Occipital lobe (tissue), 2 donors: ENCODE data around the gene PRDM1. TPM values are rescaled to one million over a fixed set of nuclear protein-coding genes. Genes with fewer than 3 reads are reported as not detected.
A peak's percentile ranks its signal among the peaks of the same experiment; 100 is the strongest.

Experiments
- DNase-seq: peaks from one replicate; lab custom pipeline; 2025; lab: John Stamatoyannopoulos, UW
- total RNA-seq: library from RNA; depleted of rRNA; stranded (reverse); fragments of >200 nt; gene quantifications from one replicate; pipeline ENCODE4 v1.2.3, GENCODE V29; 2014

Gene PRDM1
- total RNA-seq, 1 donor from 2014 or later = 1.4 TPM

- DNase-seq = peak; percentile 51
Measured at GRCh38 chr6:106116125-106116832, 30.1 kb downstream of the PRDM1 start.

DNA sequence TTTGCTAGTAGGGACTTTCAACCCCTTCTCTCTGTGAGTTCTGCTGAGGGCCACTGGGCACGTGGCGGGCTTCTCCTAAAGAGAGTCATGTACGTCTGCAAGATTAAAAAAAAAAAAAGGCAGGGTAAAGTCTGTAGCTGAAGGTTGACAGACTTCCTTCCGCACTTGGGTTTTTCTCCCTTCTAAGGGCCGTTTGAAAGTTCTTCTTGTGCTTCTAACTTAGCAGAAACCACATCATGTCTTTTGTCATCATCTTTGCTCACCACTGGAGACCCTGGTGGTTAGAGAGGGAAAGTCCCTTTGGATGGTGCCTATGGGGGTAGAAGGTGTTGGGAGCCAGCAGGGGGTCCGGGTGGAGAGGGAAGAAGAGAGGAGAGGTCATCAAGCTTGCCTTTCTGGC is 31.4 kb downstream of the PRDM1 start:
- no peak for DNase-seq

DNA sequence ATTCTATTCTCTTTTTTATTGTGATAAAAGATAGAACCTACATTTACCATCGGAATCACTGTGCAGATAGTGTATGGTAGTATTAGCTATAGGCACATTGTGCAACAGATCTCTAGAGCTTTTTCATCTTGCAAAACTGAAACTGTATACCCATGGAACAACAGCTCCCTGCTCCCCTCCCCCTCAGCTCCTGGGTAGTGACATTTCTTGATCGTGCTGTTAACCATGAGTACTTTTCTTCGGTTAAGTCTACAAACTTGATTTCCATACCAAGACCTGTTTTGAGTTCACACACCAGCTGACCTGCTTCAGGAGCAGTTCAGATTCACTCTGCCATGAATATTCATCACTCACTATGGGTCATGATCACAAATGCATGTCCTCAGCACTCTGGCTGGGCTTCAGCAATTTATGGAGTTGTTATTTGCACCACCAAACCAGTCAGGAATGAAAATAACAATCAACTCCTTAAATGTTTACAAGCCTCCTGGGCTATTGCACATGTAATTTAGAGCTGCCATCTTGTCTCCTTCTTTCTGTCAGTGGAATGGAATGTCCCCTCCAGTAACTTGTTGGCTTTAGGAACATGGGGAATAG is 32.8 kb downstream of the PRDM1 start:
- DNase-seq = no peak

- no peak for DNase-seq
Measured at GRCh38 chr6:106119546-106119945, 33.4 kb downstream of the PRDM1 start.

- DNase-seq = no peak
Measured at GRCh38 chr6:106120006-106120405, 33.9 kb downstream of the PRDM1 start.

- DNase-seq = no peak
Measured at GRCh38 chr6:106120406-106120805, 34.3 kb downstream of the PRDM1 start.

DNA sequence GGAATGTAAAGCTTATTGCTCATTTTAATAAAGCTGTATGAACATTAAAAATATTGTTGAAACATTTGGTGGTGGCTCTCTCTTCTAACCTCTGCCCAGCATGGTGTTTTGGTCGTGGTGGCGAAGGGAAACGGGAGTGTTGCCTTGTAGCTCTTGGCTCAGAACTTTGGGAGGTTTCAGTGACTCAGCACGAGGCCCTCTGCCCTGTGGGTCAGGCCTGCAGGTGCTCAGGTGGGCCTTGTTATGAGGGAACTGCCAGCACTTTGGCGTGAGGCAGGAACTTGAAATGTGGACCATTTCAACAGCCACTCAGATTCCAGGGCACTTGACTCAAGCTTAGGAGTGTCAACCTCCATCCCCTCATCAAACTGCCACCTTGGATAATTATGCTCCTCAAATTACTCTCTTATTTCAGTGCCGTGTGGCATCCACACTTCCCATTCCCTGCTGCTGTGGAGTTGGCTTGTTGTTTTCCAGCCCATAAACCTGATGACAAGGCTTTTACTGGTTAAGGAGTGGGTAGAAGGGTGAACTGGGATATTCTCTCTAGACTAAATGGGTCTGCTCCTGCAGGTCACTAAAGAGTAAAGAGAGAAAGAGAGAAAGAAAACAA is 36.3 kb downstream of the PRDM1 start:
- DNase-seq = no peak

GRCh38 chr6:106122938-106123656 is 37.0 kb downstream of the PRDM1 start:
- no peak for DNase-seq

GRCh38 chr6:106124015-106124414 is 37.9 kb downstream of the PRDM1 start:
- no peak for DNase-seq

DNA sequence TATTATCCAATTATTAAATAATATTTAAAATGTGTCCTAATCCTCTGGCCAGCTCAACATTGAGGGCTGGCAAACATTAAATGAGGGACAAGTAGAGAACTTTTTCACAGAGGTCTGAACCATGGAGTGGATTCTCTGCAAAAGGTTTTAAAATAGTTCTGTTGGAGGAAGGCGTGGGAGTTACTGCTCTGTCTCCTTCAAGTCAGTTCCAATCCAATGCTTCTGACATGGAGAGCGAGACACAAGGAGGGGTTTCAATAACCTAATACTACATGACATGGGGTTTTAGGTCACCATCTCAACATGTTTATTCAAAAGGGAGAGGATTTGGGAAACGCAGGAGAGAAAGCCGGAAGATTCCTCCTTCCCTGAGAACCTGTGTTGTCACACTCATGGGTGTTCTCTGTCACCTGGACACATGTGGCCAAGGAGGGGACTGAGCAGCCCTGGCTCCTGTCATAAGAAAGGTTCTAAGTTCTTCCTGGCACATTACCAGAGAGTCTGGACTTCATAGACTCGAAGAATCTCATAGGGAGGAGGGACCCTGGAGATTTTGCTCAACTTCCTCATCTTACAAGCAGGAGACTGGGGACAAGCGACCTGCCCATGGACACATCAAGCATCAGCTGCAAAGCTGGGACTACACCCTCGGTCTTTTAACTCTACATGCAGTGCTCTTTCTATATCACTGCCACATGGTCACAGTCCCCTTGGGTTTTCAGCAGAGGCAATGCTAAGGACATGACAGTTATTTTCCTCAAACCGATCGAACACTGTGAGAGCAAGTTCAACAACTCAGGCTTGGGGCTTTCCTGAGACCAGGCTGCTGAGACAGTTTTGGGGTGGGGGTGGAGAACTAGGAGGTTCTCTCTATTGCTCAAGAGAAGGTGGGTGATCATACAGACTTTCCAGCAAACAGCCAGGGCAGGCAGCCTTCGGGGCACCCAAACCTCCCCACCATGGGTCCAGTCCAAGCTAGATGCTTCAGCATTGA is 38.6 kb downstream of the PRDM1 start:
- no peak for DNase-seq

- no peak for DNase-seq
Measured at GRCh38 chr6:106125925-106126435, 39.8 kb downstream of the PRDM1 start.

DNA sequence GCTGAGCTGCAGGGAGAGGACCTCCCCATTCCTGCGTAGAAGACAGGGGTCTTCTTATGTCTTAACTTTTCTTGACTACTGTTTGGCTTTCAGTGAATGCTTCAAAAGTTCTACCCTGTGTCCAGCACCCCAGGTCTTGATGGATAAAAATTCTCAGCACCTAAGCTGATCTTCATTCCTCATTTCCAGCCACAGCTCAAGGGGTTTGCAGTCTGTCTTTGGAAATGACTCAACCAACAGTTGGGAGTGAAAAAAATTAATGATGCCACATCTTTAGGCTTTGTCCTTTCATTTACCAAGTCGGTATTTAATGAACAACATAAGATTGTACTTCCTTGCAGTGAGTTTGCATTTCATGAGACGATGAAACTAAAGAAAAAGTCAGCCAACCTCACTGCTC is 40.3 kb downstream of the PRDM1 start:
- no peak for DNase-seq

DNA sequence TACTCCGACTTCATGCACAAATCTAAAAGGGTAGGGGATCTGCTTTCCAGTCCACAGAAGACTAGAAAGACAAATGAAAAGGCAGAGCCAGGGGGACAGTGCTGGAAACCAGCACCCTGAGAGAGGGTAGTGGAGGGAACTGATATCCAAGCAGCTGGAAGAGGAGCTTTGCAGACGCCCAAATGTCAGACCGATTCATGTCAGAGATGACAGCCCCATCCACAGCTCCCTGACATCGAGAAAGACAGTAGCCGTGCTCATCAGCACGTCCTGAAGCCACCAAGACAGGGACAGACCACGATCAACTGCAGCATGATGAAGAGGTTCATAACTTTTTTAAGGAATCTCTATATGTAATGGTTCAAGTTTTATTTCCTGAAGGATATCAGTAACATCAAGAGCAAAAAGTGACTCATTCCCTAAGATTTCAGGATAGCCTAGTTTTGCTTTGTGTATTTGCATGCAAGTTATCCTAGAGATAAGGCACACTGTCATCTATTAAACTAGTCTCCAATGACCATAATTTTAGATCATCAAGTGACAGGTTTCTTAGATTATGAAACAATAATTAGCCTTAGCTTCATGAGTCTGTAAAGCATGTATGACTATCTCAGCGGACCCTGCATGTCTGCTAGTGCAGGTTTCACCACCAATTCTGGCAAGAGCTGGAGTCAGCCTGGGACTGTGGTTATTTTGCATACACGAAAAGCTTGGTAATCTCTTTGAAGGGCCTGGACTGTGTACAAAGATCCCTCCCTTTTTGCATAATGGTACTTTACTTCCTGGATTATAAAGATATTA is 43.0 kb downstream of the PRDM1 start:
- no peak for DNase-seq

- no peak for DNase-seq
Measured at GRCh38 chr6:106132153-106132698, 46.1 kb downstream of the PRDM1 start.

DNA sequence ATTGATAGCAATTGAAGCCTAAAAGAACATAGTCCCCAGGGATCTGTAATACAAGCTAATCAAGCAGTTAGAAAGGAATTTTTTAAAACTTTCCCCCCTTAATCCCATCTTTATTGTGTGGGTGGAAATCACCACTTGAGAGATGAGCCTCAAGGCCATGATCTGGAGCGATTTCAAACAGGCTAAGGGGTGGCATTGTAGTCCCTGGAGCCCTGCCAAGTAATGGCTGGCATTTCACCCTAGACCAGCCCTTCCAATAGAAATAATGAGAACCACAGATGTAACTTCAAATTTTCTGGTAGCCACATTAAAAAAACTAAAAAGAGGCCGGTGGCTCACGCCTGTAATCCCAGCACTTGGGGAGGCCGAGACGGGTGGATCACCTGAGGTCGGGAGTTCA is 46.9 kb downstream of the PRDM1 start:
- no peak for DNase-seq

GRCh38 chr6:106134087-106134770 is 48.1 kb downstream of the PRDM1 start:
- DNase-seq = no peak

- no peak for DNase-seq
Measured at GRCh38 chr6:106134906-106135634, 48.9 kb downstream of the PRDM1 start.

DNA sequence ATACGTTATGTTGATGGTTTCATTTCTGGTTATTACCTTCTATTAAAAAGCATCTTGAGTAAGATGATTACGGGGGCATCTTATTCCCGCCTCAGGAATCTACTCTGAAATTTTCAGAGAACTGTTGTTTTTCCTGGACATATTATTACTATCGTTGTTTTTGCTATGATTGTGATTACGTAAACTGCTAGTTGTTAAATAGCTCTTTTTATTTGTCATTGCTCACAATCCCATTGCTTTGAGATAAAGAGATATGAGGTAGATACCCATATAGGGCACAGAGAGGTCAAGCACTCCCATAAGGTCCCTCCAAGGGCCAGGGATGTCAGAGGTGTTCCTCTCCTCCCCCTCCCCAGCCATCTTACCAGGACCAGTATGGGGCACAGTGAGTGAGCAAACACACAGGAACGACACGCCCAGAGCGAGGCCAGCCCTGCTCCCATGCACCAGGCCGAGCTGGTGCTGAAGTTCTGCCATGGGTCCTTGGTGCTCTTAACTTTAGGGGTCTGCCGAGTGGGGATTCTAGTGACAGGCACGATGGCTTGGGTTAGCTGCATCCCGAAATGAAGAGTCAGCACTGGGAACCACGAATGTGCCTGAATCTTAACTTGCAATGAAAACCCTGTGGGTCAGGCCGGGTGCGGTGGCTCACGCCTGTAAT is 49.9 kb downstream of the PRDM1 start:
- DNase-seq = no peak
